HG02623 (cell line): ENCODE data around the gene IGDCC3.

Source experiments
- ATAC-seq: cut with Tn5 transposase; IDR thresholded peaks from one replicate; pipeline ENCODE4 v1.9.1; 2021; ENCODE audit warnings: moderate library complexity; ENCODE audit not compliant: unreplicated experiment

The IGDCC3 gene

DNA sequence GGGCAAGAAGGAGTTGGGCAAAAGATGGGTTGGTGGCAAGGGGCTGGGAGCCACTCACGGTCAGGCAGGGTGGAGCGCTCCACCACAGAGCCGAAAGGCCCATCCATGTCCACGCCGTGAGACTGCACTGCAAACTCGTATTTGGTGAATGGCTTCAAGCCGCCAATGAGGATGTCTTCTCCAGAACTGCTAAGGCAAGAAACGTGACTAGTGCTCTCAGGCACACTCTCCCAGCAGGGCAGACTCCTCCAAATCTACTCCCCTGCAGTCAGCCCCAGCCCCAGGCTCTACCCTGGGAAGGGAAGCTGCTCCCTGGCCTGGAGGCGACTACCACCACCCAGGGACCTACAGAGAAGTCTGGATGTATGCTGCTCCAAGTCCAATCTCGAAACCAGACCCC lies 11.4 kb upstream of the IGDCC3 start:
- ATAC-seq: no peak

GRCh38 chr15:65388306-65389080 lies 10.7 kb upstream of the IGDCC3 start:
- no peak for ATAC-seq

GRCh38 chr15:65386886-65387285 lies 9.1 kb upstream of the IGDCC3 start:
- ATAC-seq: no peak

DNA sequence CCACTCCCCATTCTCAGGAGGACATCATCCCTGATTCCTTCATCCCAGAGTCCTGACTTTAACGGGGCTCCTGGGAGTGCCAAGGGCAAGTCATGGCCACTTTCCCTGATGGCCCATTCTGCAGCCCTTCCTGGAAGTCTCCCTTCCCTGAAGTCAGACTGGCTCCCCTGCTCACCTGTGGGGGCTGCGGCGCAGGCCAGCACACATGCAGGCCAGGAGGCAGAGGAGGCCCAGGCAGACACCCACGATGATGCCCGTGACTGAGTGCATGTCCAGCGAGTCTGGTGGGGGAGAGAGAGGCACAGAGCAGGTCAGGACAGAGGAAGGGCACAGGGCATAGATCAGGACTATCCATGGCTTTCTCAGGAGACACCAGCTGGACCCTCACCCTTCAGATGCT lies 8.6 kb upstream of the IGDCC3 start:
- ATAC-seq: no peak

DNA sequence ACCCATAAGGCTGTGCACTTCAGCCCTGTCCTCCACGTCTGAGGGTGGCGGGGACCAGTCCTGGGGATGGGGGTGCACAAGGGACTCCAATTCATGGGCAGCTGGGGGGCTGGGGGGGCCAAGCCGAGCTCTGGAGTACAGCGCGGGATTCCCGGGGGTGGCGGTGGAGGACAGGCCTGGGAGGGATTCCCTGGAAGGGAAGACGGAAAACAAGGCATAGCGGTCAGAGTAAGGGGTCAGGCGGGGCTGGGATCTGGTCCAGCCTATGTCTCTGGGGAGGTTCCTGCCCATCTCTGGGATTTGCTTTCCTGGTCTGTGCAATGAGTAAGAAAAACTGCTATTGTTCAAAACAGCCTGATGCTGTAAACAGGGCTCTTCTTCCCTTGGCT lies 8.1 kb upstream of the IGDCC3 start:
- ATAC-seq: no peak

DNA sequence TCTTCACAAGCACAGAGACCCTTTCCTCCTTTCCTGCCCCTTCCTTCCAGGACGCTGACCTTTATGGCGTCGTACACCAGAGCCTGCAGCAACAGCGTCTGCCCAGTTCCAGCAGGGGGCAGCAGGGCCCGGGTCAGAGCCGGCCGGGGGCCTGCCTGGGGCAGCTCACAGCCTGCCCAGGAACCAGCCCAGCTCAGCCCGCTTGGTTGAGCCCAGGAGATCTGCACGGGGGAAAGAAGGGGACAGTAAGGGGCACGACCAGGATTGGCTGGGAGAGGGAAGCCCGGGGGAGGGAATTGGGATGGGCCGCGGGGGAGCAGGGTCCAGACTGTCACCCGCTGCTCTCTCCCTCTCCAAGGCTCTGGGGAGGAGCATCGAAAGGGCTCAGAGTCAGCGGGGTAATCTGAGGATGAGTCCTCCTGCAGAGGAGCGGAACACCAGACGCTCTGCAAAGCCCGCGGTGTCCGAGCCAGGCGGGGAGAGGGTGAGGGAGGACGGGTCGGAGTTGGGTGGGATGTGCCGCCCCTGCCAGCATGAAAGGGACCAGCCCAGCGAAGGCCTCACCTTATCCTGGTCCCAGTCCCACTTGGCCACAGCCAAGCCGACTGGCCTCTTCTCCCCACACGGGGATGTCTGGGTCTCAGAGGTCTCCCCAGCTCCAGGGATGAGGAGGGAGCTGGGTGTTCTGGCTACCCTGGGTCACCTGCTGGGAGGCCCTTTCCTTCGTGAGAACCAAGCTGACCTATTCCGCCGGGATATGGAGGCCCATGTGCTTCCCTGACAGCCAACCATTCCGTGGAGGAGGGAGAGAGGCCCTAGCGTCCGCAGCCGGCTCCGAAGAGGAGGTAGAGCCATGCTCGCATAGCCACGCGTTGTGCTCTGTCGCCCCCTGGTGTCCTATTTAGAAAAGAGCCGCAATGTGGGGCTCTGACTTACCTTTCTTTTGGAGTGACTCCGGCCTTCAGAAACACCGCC lies 7.4 kb upstream of the IGDCC3 start:
- no peak for ATAC-seq

GRCh38 chr15:65384505-65384894 lies 6.7 kb upstream of the IGDCC3 start:
- no peak for ATAC-seq

DNA sequence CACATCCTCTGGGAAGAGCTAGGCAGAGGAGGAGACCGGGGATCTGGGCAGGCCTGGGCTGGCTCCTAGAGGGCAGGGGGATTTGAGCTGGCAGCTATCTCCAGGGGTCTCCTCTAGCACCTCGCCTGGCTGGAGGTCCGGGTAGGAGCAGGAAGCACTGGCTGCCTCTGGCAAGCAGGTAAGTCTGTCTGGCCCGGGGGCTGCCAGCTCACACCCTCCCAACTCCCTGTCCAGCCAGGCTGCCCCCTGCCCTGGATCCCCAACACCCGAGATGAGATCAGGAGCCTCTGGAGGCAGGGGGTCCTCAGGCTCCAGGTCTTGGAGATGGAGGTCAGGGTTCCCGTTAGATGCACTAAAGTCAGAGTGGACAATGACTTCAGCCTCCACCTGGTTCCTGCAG lies 6.2 kb upstream of the IGDCC3 start:
- no peak for ATAC-seq

GRCh38 chr15:65383456-65383855 lies 5.7 kb upstream of the IGDCC3 start:
- ATAC-seq: no peak

GRCh38 chr15:65382921-65383320 lies 5.1 kb upstream of the IGDCC3 start:
- no peak for ATAC-seq

DNA sequence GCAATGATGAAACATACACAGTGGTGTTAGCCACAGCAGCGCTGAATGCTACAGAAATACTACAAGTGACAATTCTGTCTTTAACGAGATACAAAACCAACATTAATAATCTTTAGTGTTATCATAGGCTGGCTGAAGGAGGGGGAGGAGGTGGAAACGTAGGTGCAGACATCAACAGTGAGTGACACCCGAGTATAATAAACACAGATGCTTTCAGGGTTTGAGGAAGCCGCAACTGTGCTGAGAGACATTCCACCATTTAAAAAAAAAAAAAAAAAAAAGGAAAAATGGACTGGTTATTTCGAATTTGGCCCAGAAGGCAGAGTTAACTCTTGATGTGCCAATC lies 4.3 kb upstream of the IGDCC3 start:
- ATAC-seq: no peak

DNA sequence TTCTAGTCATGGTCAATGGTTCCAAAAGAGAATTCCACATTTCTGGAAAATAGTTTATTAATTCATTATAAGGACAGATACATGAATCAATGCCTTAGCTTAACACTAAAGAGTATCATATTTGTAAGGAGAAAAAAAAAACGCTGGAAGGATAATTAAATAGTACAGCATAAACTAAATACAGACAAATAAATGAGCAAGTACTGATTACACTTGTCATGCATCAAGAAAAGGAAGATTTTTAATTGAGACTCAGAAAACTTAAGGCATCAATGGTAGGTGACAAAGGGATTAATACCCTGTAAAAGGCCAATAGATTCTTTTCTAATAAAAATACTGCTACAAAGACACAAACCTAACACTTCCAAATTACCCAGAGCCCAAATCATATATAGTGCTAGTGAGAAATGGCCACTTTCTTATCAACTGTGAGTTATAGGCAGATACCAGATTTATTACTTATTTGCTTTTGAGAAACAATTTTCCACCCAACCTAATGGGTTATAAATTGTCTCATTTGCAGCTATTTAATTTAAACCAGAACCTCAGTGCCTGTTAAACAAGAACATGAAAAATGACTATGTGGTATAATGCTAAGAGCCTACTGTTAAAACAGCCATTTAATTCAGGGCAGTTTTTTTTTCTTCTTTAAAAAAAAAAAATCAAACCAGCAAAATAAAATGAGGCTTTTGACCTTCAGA lies 3.8 kb upstream of the IGDCC3 start:
- ATAC-seq: no peak

DNA sequence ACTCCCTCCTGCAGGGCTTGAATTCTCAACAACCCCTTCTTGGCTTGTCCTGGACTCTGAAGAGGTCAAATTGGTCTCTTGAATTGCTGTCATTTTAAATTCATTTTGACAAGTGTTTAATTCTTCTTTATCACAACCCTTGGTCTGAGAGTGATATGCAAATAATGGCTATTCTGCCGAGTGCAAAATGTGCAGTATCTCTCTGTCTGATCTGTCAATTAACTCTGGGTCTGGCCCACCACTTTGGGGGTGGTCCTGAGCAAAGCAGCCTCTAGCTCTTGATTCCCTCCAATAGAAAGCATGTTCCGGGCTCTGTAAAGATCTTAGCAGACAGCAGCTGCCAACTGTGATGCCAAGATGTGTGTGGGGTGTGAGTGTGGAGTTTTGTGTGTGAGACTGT lies 2.2 kb upstream of the IGDCC3 start:
- no peak for ATAC-seq

- ATAC-seq: no peak
Measured at GRCh38 chr15:65377105-65377975, 462 bp downstream of the IGDCC3 start.

GRCh38 chr15:65376767-65377104 lies 1.1 kb downstream of the IGDCC3 start:
- ATAC-seq: no peak

GRCh38 chr15:65375871-65376607 lies 1.8 kb downstream of the IGDCC3 start:
- no peak for ATAC-seq

DNA sequence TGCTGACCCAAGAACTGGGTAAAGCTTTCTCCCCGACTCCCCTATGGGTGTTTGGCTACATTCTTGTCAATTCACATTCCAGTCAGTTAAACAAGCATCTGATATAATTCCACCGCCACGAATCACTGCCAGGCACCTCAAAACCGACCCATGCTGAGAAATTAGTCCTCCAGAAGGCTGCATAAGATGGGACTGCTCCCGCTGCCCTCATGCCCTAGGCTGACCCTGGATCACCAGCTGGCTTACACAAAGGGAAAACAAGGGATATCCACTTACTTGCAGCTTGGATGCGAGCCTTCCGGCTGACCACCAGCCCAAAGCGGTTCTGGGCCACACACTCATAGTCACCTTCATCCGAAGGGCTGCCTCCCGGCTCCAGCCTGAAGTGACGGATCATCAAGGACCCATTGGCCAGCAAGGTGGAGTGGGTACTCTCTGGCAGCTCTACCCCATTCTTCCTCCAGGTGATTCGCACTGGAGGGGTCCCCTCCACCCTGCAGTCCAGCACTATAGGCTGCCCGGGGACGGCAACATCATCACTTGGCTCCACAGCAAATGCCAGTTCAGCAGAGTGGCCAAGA lies 2.9 kb downstream of the IGDCC3 start:
- no peak for ATAC-seq

DNA sequence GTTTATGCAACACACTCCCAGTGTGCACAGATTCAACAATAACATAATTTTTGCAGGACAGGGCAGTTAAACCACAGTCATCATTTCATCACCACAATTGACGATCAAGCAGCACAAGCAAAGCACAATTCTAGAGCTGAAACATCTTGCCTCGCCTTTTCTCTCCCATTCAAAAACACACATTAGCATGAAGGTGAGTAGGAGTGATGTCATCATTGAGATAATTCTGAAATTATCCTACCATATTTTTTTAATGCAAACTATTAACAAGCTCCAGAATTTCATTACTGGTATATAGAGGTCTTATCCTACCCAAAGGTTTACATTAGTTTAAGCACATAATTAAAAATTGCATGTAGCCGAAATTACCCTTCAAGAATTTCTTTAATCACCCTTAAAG lies 3.5 kb downstream of the IGDCC3 start:
- ATAC-seq: no peak

DNA sequence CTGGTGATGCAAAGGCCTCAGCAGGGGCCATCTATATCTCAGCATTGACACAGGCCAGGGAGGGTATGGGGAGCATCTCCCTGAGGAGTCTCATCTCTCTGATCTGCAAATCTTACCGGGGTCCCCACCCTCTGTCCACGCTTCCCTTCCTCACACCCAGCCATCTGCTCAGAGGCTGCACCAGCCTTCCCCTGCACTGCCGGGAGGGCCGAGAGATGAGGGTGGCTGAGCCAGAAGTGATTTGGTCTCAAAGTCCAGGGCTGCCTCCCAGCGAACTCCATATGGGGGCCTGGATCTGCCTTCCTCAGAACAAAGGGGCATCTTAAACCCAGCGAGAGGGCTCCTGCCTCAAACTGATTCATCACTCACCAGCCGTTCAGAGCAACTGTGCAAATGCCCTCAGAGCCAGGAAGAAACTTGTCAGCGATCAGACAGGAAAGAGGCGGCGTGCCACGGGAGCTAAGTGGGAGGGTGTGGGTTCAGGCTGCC lies 4.6 kb downstream of the IGDCC3 start:
- no peak for ATAC-seq

DNA sequence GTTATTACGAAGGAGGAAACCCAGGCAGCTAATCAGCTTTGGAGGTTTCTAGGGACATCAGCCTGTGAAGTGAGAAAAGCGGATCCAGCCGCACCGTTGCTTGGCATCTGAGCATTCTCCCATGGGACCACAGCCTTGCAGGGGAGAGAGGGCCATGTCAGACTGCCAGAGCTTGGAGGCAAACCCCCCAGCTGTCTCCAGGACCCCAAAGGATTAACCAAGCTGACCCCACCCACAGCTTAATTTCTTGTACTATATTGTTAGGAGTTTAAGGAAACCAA lies 5.1 kb downstream of the IGDCC3 start:
- no peak for ATAC-seq
